GM18867 (cell line): Measurements from ENCODE around the gene KCNG2.

Source experiments
- ATAC-seq: cut with Tn5 transposase; IDR thresholded peaks from one replicate; pipeline ENCODE4 v1.9.1; 2021; ENCODE audit warnings: mild to moderate bottlenecking, moderate library complexity; ENCODE audit not compliant: unreplicated experiment

The KCNG2 gene

DNA sequence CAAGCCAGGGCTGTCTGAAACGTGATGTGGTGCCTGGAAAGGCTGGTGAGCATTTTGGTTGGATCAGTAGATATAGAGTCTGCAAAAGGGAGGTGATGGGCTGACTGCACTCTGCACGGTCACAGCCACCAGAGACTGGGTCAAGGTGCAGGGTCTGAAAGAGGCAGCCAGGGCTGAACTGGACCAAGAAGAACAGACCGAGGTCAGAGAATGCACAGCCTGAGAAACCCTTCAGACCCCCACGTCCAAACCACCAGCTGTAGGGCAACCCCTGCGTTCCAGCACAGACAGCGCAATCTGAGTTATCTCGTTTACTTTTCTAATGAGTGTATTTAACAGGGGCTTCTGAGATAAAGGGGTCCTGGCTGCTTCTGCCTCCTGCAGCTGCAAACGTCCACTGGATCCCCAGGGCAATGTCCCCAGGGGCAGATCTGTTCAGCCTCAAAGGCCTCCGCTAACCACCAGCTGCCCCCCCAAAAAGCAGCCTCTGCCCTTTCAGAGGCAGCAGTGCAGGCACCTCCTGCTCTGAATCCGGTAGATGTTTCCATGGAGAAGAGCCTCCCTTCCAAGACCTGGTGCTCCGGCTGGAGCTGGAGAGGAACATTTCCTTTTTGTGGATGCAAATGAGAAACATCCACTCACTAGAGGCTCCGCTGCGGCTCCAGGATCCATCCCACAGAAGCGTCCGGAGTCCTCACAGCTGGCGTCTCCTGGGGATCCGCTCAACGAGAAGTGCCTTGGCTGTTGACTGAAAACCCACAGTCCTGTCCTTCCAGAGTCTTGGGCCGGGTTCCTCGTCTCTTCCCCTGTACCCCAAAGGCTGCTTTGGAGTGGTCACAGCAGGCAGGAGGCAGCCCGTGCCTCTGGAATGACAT, 970 bp upstream of the KCNG2 start:
- no peak for ATAC-seq

DNA sequence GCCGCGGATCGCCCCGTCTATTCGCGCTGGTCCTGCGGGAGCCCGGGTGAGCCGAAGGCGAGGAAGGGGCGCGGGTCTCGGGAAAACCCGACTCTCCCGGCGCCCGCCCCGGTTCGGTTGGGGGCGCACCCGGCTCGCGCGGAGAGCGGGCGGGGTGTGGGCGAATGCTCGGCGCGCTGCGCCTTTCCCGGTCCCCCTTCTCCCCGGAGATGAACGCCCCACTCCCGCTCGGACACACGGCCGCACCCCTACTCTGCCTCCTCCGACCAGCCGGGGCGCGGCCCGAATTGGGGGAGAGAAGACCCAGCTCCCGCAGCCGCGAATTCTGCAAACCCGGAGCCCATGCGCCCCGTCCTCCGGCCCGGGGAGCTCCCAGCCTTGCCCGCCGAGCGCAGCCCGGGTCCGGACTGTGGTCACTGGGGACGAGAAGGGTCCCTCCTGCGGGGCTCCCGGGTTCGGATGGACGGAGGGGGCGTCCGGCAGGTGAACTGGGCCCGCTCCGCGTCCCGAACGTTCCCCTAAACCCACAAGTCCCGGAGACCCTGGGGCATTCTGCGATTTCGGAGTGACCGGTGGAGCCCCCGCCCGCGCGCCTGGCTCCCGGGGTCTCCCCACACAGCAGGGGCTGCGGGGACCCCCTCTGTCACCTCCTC, 734 bp downstream of the KCNG2 start:
- no peak for ATAC-seq

DNA sequence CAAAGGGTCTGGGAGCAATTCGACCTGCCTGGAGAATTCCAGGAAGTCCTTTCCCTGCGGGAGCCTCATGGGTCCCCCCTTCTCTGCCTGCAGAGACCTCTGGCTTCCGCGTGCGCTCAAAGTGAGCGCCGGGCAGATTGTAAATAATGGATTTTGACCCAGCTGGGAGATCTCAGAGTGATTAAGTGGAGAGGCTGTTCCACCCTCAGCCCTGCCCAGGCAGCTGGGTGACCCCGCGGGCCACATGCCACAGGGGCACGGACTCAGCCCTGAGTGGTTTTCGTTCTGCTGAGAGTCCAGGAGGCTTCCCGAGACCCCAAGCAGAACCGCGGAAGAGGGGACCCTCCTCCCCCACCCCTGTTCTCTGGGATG, 1.2 kb downstream of the KCNG2 start:
- no peak for ATAC-seq

DNA sequence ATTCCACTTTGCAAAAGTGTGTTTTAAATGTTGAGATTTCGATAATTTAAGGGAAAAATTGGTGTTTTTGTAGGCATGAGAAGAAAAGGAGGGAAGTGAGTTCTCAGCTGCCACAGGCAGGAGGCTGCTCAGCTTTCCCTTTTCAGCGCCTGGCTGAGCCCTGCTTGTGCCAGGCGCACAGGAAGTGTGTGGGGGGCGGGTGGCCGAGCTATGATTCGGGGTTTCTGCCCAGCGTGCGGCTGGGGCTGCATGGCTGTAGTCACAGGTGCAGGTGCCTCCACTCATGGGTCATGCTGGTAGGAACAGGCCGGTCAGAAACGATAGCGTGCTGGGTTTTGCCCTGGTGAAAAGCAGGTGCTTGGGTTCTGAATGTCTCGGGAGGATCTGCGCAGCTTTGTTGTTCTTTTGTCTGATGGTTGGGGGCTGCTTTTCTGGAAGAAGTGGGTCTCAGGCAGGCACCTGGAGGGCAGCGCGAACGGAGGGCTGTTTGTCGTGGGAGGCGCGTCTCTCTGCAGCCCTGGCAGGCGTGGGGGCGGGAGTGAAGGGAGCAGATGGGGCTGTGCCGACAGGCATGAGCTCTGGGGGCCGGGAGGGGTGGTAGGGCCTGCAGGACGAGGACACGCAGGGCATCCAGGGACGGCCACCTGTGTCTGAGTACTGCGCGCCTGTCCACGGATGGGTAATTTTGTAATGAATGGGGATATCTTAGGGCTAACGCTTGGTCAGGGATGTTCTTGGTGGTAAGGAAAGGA, 2.1 kb downstream of the KCNG2 start:
- ATAC-seq, result no peak

DNA sequence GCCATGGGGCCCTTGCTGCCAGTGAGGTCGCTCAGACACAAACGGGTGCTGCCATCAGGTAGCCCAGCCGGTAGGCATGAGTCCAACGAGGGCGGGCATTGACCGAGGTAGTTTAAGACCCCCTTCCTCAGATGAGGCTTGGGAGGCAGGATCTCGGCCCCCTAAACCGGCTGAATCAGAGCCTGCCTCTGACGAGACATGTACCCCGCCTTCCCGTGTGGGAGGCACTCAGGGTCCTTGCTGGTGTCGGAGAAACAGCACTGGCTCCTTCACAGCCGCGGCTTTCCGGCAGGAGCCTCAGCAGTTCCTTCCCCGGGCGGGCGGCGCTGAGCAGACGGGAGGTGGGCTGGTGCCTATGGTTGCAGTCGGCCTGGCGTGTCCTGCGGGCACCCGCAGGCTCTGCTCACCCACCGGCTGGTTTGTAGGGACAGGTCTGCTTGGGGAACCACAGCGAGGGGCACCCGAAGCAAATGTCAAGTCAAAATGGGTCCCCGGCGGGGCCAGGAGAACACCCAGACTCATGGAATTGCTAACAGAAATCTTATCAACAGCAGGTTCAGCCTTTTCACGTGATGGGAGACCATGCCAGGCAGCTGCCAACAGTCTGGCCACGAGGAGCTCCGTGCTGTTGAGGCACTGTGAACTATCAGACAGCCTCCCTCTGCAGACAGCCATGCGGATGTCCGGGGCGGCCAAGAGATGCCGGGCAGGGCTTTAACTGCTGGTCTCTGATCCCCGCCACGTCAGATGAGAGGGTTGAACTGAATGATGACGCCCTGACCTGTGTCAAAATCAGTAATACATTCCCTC, 2.8 kb downstream of the KCNG2 start:
- no peak for ATAC-seq

DNA sequence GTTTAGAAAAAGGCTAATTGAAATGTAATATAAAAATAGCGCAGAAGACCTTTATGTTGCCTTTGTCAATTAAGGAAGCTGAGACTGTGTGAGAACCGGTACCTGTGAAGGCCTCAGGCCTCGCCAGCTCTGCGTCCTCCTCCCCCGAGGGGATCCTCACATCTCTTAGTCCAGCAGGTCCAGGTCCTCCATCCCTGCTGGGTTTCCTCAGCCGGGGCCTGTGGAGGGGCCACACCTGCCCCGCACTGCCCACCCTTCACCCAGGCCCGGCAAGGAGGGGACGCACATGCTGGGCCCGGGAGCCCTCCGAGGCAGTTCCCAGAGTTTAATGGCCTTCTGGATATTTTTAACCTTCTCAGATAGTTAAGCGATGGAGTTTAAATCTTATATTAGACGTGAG, 3.5 kb downstream of the KCNG2 start:
- ATAC-seq, result no peak

DNA sequence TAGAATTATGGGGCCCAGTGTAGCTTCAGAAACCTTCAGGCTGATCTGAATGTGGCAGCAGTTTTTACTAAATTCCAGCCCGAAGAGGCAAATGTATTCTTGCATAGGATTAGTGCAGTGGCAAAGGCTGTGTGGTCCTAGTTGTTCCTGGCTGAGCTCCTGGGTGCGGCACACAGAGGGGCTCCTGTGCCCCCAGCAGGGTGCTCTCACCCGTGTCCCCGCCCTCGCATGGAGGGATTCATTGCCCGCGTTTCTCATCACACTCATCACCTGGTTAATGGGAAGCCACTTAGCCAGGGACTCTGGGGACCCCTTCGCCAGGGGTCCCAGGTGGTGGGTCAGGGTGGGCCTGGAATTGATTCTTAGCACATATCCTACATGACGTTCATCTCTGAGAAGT, 3.9 kb downstream of the KCNG2 start:
- no peak for ATAC-seq

DNA sequence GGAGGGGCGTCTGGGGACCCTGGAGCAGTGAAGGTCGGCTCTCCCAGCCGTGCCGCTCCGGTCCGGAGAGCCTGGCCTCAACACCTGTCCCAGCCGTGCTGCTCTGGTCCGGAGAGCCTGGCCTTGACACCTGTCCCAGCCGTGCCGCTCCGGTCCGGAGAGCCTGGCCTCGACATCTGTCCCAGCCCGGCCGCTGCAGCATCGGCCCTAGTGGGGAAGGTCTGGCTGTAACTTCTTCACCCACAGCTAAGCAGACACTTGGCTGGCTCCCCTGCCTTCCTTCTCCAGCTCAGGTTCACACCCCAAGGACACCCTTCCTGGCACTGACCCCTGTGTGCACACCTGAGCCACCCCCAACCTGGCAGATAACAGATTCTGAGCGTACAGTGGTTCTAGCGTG, 4.6 kb downstream of the KCNG2 start:
- ATAC-seq, result no peak

DNA sequence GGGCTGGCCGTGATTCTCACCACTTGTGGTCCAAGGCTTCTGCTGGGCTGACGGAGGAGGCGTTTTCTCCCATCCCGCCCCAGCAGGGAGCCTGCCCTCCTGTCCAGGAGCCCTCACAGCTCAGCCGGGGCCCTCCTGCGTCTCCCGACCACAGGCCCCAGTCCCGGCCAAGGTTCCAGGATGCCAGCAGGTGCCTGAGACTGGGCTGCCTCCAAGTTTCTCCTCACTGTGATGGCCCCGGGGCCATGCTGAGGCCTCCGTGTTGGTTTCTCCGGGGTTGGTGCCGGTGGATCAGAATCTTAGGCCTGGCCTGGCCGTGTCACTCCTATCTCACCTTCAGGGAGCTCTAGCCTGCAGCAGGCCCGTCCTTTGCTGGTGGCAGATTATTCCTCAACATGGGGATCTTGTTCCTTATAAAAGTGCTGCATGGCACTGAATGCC, 5.9 kb downstream of the KCNG2 start:
- no peak for ATAC-seq

DNA sequence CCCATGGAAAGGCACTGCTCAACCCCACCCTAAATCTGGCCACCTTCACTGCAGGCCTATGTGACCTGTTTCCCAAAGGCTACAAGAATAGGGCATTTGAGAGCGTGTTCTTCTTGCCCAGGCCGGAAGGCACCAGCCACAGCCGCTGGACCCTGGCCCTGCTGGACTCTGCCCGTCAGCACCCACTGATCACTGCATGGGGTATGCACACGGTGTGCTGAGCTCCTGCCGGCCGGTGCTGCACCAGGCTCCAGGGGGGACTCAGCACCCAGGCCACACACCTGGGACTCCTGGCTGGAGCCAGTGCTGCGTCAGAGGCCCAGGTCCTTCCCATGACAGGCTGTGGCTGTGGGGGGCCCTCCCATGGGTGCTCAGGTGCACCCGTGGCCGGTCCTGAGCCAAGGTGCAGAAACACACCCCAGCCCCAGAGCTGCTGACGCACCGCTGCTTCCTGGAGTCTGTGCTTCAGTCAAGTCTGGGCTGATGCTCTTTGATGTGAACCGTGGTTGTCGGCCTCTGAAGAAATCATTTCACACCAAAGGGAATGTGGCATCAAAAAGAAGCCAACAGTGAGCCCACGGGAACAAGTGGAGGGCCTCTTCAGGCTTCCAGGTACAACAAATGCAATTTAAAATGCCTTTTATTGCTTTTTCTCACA, 6.5 kb downstream of the KCNG2 start:
- no peak for ATAC-seq

DNA sequence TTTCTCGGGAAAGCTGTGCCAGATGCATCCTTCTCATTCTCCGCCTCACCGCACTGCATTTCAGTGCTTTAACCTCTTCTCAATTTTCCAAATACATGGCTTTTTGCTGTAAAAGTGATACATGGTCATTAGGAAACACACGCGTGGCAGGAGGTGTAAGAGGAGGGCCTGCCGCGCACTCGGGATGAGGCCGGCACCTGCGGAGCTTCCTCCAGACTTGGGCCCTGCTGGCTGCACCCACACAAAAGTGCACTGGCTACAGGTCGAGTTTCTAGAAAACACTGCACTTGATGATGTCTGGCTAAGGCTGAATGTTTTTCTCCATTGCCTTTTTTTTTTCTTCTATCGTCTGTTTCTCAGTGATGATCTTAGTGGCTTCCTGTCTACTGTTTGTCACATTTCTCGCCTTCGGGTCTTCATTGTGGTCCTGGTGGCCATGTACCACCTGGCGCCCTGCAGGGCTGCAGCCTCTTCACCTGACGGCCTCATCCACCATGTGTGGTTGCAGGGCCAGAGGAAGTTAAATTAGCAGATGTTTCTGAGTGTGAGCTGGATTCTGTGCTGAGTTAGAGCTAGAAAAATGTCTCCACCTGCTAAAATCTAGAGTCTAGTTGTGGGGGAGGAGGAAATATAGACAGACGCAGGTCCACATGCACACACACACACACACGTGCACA, 7.6 kb downstream of the KCNG2 start:
- no peak for ATAC-seq

DNA sequence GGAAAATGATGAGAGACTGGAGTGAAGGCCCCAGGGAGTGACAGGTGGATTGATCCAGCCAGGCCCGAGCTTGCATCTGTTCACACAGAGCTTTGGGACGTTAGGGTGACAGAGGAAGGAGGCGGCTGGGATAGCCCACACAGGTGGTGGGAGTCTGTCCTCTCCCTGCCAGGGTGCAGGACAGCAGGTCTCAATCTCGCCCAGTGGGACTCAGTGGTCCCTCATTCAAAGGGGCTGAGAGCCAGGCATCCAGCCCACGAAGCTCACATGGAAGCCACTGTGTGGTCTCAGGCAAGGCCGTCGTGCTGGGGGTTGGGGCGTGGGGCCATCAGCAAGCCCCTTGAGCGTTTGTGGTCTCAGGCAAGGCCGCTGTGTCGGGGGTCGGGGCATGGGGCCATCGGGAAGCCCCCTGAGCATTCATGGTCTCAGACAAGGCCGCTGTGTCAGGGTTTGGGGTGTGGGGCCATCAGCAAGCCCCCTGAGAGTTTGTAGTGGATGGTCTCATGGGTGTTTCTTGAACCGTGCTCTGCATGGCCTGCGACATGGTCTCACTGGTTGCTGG, 8.3 kb downstream of the KCNG2 start:
- ATAC-seq, result no peak

DNA sequence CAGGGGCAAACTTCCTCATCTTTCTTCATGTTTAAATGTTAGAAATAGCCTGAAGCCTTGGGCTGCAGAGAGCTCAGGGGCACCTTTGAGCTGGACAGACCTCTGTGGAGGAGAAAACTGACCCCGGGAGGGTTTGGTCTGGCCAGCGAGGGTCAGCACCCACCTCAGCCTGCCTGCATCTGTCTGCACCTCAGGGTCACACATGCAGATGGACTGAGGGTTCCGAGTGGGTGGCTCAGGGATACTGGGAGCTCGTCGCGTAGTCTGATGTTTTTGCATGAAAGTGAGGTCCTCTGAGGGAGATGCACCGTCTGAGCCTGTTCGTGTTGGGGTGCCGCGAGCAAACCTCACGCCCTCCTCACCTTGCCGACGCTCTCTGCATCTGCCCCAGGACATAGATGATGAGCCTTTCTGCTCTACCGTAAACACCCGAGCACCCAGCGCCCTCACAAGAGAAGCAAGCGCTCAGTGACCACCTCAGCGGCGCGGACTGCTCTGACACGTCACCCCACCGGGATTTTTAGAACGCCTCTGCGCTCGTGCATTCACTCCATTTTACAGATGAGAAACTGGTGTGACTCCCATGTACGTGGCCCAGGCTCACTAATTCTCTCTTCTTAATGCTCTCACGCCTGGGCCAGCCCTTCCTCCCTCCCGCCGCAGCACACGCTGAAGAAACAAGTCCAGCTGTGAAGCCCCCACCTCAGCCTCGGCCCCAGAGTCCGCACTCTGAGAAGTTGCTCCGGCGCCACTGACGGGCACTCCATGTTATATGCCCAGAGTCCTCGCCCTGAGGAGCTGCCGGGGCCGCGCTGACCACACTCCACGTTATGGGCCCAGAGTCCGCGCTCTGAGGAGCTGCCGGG, 9.5 kb downstream of the KCNG2 start:
- ATAC-seq, result no peak

DNA sequence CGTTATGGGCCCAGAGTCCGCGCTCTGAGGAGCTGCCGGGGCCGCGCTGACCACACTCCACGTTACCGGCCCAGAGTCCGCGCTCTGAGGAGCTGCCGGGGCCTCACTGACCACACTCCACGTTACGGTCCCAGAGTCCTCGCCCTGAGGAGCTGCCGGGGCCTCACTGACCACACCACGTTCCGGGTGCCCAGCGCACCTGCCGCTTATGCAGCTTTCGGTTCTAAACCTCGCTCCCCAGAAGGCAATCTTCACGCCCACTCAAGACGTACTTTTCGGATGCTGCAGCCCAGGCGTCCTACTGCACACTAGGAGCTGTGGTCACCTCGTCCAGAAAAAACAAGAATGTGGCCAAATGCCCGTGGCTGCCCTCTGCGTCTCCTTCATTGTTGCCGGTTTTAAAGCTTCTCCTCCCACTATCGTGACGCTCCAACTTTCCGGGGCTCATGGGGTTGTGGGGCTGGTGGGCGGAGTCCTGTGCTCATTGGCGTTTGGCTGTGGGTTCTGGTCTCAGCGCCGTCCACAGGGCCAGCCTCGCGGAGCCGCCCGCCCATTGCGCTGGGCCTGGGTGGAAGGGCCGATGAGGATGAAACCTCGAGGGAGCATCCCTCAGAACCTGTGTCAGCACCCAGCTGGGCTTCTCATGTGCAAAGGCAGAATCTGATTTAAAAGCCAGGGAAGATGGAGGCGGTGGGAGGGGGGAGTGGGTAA, 11.9 kb downstream of the KCNG2 start:
- ATAC-seq, result no peak

DNA sequence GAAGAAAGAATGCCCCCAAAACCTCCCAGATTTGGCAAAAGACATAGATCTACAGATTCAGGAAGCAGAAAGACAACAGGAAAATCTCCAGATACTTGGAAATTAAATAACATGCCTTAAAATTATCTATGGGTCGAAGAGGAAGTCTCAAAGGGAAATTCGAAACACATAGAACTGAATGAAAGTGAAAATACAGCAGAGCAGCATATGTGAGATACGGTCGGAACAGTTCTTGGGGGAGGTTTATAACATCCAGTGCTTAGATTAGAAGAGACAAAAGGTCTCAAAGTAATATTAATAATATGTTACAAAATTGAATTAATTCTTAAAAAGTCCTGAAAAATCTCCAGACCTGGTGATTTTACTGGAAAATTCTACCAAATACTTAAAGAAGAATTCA, 14.3 kb downstream of the KCNG2 start:
- ATAC-seq, result peak; percentile 58

DNA sequence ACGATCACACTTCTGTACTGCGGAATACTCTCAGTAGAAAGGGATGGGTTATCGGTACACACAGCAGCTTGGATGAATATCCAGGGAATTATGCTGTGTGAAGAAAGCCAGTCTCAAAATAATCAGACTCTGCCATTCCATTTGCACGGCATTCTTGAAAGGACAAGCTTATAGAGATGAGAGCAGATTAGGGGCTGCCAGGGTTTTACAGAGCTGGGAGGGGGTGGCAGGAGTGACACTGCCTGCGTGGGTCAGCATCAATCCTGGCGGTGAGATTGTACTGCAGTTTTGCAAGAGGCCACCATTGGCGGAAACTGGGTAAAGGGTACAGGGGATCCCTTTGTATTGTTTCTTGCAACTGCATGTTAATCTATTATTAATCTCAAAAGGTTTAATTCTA, 16.6 kb downstream of the KCNG2 start:
- no peak for ATAC-seq

DNA sequence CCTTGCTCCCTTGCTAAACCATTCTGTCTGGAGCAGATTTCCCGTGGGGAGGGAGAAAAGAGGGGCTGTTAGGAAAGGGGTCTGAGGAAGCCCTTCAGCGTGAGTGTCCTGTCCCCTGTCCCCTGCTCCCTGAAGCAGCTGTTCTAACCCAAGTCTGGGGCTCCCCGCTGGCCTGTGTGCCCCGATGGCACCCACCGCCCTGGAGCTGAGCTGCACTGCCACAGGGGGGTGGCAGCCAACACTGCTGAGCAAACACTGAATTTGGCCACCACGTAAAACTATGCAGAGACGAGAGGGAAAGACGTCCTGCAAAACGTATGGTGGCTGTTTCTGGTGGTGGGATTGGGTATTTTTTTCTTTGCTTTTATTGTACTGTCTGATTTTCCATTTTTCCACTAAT, 17.9 kb downstream of the KCNG2 start:
- no peak for ATAC-seq

DNA sequence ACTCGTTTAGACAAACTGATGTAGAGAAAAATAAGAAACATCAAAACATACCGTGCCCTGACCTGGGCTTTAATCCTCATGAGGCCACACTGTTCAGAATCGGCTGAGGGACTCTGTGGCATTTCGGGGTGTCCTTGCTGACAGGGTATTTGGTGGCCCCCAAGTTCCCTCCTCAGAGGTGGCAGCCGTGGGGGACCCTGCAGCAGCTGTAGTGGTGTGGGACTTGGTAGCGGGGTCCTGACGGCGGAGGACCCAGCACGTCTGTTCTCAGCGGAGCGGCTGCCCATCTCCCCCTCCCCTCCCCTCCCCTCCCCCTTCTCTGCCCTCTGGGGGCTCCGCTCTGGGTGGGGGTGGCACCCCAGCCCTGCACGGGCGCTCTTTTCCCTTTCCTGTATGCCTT, 18.4 kb downstream of the KCNG2 start:
- ATAC-seq, result no peak
